ENCODE results near the gene SORCS3. TPM values are rescaled to one million over a fixed set of nuclear protein-coding genes. Genes with fewer than 3 reads are reported as not detected.

Gene SORCS3
- total RNA-seq, 1 donor from 2014 or later, result not detected

GRCh38 chr10:105024184-105024583 is 383.1 kb downstream of the SORCS3 start:
- DNase-seq (ENCODE audit: low read depth), result no peak
- TF ChIP-seq CTCF (IDR thresholded peaks at IDR 0.05; ENCODE audit: insufficient read depth, low read length, severe bottlenecking), result no peak
- FAIRE-seq, result no peak
- Histone ChIP-seq H3K27me3 (ENCODE audit: control insufficient read depth, insufficient read depth, low read length) (no peaks in the 10 kb centered on the region), H3K4me3 (ENCODE audit: low read depth, low read length) (no peak overlapping the region), H3K36me3 (ENCODE audit: control insufficient read depth, insufficient read depth, low read length) (no peaks in the 10 kb centered on the region)

GRCh38 chr10:105025092-105025491 is 384.0 kb downstream of the SORCS3 start:
- H3K36me3 ChIP-seq (ENCODE audit: control insufficient read depth, insufficient read depth, low read length), result no peaks in the 10 kb centered on the region
- H3K4me3 ChIP-seq (ENCODE audit: low read depth, low read length), result no peak overlapping the region
- FAIRE-seq (no peak), DNase-seq (ENCODE audit: low read depth) (no peak)
- TF ChIP-seq CTCF (IDR thresholded peaks at IDR 0.05; ENCODE audit: insufficient read depth, low read length, severe bottlenecking), result no peak
- H3K27me3 ChIP-seq (ENCODE audit: control insufficient read depth, insufficient read depth, low read length), result no peaks in the 10 kb centered on the region

GRCh38 chr10:105026566-105026965 is 385.5 kb downstream of the SORCS3 start:
- DNase-seq (ENCODE audit: low read depth) (no peak), FAIRE-seq (no peak)
- Histone ChIP-seq H3K27me3 (ENCODE audit: control insufficient read depth, insufficient read depth, low read length) (no peaks in the 10 kb centered on the region), H3K36me3 (ENCODE audit: control insufficient read depth, insufficient read depth, low read length) (no peaks in the 10 kb centered on the region), H3K4me3 (ENCODE audit: low read depth, low read length) (no peak overlapping the region)
- no peak for TF ChIP-seq CTCF (IDR thresholded peaks at IDR 0.05; ENCODE audit: insufficient read depth, low read length, severe bottlenecking)

- Histone ChIP-seq H3K36me3 (ENCODE audit: control insufficient read depth, insufficient read depth, low read length) (no peaks in the 10 kb centered on the region), H3K4me3 (ENCODE audit: low read depth, low read length) (no peak overlapping the region), H3K27me3 (ENCODE audit: control insufficient read depth, insufficient read depth, low read length) (no peaks in the 10 kb centered on the region)
- TF ChIP-seq CTCF (IDR thresholded peaks at IDR 0.05; ENCODE audit: insufficient read depth, low read length, severe bottlenecking), result no peak
- DNase-seq (ENCODE audit: low read depth) (no peak), FAIRE-seq (no peak)
Measured at GRCh38 chr10:105029286-105029685, 388.2 kb downstream of the SORCS3 start.

- Histone ChIP-seq H3K36me3 (ENCODE audit: control insufficient read depth, insufficient read depth, low read length) (no peaks in the 10 kb centered on the region), H3K27me3 (ENCODE audit: control insufficient read depth, insufficient read depth, low read length) (no peaks in the 10 kb centered on the region), H3K4me3 (ENCODE audit: low read depth, low read length) (no peak overlapping the region)
- FAIRE-seq (no peak), DNase-seq (ENCODE audit: low read depth) (no peak)
- no peak for TF ChIP-seq CTCF (IDR thresholded peaks at IDR 0.05; ENCODE audit: insufficient read depth, low read length, severe bottlenecking)
Measured at GRCh38 chr10:105037022-105037421, 395.9 kb downstream of the SORCS3 start.

- Histone ChIP-seq H3K27me3 (ENCODE audit: control insufficient read depth, insufficient read depth, low read length) (no peaks in the 10 kb centered on the region), H3K36me3 (ENCODE audit: control insufficient read depth, insufficient read depth, low read length) (no peaks in the 10 kb centered on the region), H3K4me3 (ENCODE audit: low read depth, low read length) (no peak overlapping the region)
- DNase-seq (ENCODE audit: low read depth), result peak; percentile 96
- no peak for FAIRE-seq
- TF ChIP-seq CTCF (IDR thresholded peaks at IDR 0.05; ENCODE audit: insufficient read depth, low read length, severe bottlenecking), result no peak
Measured at GRCh38 chr10:105041956-105042355, 400.9 kb downstream of the SORCS3 start.

Data from bronchial epithelial cell (primary cell).